SK-MEL-5 (cell line): ENCODE results near the gene ZFP1. TPM values are rescaled to one million over a fixed set of nuclear protein-coding genes. Genes with fewer than 3 reads are reported as not detected.
"Not testable (repeated sequence)": the region's sequence is repeated elsewhere in the genome, so short reads cannot be mapped to it uniquely, and the experiment has no call there.

Source experiments
- DNase-seq: peaks from one replicate; pipeline ENCODE4 v3.0.0-alpha.2; 2016; ENCODE audit warnings: low read depth, low spot score
- in situ Hi-C: cut with HindIII; loops from 2 replicates; pipeline ENCODE4 v1.10.0; 2016; ENCODE audit warnings: low sequenced_read_pairs, high pct_unique_total_duplicates, low pct_unique_long_range_greater_than_20kb
- total RNA-seq: library from RNA; depleted of rRNA; stranded (reverse); fragments of >200 nt; shearing (Covaris generic); gene quantifications from 2 replicates; pipeline ENCODE4 v1.2.3, GENCODE V29; 2014; rRNA removed

The ZFP1 gene
- total RNA-seq, 1 experiment from 2014 or later, result 8.7 TPM

DNA sequence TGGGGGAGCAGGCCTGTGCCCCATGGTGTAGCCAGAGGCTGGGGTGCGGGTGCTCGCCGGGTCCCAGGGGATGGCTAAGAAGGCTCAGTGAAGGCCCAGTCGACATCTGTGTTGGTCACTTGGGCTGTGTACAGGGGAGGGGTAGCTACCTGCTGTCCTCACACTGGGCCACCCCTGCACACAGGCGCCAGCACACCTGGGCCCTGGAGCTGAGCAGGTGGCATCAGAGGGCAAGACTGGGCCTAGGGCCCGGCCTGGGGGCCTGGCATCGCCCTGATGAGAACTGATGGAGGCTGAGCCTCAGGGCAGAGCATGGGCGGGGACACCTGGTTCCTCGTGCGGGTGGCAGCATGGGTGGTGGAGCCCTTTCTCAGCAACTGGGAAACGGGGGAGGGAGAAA lies 59.5 kb downstream of the ZFP1 start:
- in situ Hi-C loops, result no loop called here
- DNase-seq, result no peak

DNA sequence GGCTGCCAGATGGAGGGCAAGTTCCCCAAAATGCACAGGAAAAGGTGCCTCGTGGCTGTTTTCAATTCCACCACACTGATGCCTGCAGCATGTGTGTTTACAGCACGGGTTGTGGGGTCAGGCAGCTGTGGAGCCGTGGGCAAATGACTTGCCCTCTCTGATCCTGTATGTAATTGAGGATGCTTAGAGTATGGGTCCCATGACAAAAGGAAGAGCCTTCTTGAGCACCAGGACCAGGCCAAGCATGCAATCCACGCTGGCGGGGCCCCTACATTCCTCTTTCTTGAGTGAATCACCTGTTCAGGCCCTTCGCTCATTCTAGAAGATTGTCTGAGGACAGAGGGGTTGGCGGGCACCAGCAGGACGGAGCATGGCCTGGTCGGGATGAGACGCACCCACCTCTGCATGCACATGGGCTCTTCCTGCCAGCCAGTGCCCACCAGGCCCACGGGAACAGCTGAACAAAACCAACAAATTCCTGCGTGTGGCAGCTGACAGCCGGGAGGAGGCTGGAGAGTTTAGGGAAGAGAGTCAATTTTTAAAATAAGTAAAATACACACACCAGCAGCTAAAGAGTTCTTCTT lies 60.0 kb downstream of the ZFP1 start:
- no peak for DNase-seq
- in situ Hi-C loops, result no loop called here

DNA sequence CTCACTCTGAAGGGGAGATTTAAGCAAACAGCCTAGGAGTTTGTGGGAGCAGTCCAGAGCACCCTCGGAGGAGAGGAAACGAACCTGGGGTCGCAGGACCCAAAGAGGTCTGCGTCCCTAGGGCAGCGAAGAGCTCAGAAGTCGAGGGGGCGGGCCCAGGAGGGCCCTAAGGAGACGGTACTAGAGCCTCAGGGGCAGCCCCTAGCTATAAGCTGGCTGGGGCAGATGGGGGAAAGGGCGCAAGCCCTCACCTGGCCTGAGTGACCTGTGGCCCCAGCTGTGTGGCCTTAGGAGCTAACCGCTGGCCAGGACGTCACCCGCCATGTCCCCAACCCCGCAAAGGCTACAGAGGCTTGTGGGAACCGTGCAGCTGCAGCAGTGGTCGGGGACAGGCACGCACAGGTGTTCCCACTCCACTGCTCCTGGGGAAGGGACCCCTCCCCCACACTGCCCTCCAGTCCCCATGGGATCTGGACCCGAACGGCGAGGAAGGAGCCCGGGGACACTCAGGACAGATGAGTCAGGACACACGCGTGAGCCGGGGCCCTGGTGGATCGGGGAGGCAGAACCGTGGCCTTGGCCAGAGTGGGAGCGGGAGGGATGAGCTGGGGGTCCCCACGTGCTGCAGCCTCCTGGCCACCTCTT lies 60.7 kb downstream of the ZFP1 start:
- in situ Hi-C loops, result no loop called here
- no peak for DNase-seq

DNA sequence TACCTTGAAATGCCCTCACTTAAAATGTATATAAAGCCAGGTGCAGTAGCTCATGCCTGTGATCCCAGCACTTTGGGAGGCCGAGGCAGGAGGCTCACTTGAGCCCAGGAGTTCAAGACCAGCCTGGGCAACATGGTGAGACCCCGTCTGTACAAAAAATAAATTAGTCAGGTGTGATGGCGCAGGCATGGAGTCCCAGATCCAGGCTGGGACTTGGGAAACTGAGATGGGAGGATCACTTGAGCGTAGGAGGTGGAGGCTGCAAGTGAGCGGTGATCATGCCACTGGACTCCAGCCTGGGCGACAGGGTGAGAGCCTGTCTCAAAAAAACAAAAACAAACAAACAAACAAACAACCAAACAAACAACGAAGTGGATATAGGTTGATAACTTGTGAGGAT lies 61.2 kb downstream of the ZFP1 start:
- in situ Hi-C loops, DNase-seq: not testable (repeated sequence)

DNA sequence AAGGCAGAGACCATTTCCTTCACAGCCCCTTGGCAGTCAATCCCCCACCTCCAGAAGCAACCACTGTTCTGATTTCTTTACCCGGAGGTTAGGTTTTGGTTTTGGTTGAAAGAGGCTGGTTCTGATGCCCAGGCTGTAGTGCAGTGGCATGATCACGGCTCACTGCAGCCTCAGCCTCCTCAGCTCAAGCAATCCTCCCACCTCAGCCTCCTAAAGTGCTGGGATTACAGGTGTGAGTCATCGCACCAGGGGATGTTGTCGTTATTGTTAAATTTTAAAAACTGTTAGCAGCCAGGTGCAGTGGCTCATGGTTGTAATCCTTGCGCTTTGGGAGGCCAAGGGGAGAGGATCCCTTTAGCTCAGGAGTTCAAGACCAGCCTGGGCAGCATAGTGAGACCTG lies 61.6 kb downstream of the ZFP1 start:
- no peak for DNase-seq
- in situ Hi-C loops, result no loop called here

DNA sequence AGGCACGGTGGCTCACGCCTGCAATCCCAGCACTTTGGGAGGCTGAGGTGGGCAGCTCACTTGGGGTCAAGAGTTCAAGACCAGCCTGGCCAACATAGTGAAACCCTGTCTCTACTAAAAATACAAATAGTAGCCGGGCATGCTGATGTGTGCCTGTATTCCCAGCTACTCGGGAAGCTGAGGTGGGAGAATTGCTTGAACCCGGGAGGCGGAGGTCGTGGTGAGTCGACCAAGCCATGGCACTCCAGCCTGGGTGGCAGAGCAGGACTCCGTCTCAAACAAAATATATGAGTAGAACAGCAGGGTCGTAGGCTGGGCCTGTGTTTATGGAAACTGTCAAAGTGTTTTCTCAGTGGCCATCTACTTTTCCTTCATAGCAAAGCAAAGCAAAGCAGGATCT lies 63.0 kb downstream of the ZFP1 start:
- DNase-seq, in situ Hi-C loops: not testable (repeated sequence)

DNA sequence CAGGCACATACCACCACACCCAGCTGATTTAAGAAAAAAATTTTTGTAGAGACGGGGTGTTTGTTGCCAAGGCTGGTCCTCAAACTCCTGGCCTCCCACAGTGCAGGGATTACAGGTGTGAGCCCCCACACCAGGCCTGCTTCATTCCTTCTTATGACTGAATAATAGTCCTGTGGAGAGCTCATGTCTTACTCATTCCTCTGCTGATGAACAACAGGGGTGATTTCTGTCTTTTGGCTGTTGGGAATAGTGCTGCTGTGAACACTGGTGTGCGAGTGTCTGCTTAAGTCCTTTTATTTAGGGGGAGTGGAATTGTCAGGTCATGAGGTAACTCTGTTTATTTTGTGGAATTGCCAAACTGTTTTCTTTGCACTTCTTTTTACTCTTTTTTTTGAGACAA lies 67.8 kb downstream of the ZFP1 start:
- in situ Hi-C loops, result no loop called here

DNA sequence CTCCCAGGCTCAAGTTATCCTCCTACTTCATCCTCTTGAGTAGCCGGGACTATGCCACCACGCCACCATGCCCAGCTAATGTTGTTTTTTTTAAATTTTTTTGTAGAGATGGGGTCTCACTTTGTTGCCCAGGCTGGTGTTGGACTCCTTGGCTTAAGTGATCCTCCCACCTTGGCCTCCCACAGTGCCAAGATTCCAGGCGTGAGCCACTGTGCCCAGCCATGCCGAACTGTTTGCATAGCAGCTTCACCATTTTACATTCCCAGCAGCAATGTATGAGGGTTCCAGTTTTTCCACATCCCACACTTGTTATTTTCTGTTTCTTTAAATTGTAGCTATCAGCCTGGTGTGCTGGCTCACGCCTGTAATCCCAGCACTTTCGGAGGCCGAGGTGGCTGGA lies 68.3 kb downstream of the ZFP1 start:
- DNase-seq, result no peak
- in situ Hi-C loops, result no loop called here

More for the DNA sequence above, 67.8 kb downstream of the ZFP1 start:
- DNase-seq, result no peak

DNA sequence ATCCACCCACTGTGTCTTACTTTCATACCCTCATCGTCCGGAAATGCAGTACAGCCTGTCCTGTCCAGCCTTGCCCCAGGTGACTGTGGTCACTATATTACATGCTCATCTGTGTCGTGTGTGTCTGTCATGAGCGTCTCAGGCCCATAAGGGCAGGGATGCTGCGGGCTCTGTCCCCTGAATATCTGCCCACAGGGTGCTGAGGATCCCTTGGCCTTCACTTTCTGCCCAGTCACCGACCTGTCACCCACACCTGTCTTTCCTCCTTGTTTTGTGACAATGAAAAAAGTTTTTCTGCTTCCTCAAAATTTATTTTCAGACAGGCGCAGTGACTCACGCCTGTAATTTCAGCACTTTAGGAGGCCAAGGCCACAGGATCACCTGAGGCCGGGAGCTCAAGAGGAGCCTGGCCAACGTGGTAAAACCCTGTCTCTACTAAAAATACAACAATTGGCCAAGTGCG lies 69.1 kb downstream of the ZFP1 start:
- no peak for DNase-seq
- in situ Hi-C loops, result no loop called here

DNA sequence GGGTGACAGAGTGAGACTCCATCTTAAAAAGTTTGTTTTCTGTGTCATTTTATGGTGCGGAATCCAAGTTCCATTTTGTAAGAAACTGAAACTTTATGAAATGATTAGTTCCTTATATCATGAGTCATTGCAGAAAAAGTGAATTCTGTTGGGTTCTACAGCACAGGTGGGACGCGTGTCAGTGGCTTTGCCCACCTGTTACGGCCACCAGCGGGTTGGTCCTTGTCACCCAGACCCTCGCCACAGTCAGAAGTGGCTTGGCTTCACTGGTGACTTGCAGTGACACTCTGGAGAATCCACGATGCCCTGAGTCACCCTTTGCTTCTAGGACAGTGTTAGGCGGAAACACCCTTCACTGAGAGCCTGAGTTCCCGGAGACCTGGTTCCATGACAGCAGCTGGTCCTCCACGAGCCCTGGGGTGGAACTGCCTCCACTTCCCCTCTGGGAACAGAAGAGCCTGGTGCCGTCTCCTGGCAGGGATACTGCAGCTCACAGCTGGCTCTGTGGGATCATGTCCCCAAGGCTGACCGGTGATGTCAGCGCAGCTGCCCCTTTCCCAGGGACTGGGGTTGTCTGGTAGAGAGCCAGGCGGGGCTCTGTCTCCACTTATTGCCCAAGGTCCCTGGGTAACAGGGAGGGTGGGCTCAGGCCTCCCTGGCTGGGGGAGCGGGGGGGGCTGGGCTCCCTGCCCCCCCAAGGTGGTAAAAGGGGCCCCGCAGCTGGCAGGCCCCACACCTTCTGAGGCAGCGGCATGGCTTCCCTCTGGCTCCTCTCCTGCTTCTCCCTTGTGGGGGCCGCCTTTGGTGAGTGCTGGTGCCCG lies 70.1 kb downstream of the ZFP1 start, which contains the start of gene CTRB1:
Gene CTRB1, plus strand, starts transcription at position 733 of the 821 bp plus-strand sequence. Its CDS starts 20 bp downstream, at position 753.
- in situ Hi-C loops, result no loop called here
- DNase-seq, result no peak

DNA sequence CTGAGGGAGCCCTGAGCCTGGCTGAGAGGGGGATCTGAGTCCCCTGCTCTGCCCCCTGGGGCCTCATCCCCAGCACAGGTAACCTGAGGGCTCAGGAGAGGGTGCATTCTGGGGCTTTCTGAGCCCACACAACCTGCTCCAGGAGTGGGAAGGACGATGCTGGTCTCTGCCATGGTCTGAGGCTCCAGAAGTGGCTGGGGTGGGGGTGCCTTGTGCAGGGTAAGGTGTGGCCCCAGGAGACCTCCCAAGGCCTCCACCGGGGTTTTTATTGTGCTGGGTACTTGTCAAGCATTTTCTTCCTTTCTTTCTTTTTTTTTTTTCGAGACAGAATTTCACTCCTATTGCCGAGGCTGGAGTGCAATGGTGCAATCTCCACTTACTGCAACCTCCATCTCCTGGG lies 70.8 kb downstream of the ZFP1 start:
- in situ Hi-C loops, result no loop called here
- DNase-seq, result no peak

DNA sequence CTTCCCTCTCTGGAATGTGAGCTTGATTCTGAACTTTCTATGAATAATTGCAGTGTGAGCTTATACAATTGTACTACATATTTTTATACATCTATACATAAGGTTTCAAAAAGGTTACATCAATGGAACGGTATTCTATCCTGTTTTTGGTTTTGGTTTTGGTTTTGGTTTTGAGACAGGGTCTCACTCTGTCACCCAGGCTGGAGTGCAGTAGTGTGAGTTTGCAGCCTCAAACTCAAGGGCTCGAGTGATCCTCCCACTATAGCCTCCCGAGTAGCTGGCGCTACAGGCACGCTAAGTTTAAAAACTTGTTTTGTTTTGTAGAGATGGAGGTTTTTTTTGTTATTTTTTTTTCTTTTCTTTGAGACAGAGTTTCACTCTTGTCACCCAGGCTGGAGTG lies 71.5 kb downstream of the ZFP1 start:
- in situ Hi-C loops, result no loop called here
- no peak for DNase-seq

Other genes starting within 250 kb of the ZFP1 start
- gene WDR59, start 163.4 kb upstream of the ZFP1 start, total RNA-seq, result 15.4 and 34.1 TPM in 2 replicates
- gene ZNRF1, start 149.5 kb upstream of the ZFP1 start, total RNA-seq, result 5.8 and 10.6 TPM in 2 replicates
- gene LDHD, start 31.7 kb upstream of the ZFP1 start, total RNA-seq, result 2.2 and 3.0 TPM in 2 replicates
- gene CTRB2, start 58.6 kb downstream of the ZFP1 start, total RNA-seq, result not detected in 2 replicates
- gene CTRB1, start 70.5 kb downstream of the ZFP1 start, total RNA-seq, result not detected in 2 replicates
- gene BCAR1, start 103.1 kb downstream of the ZFP1 start, total RNA-seq, result 12.4 and 16.5 TPM in 2 replicates